OCI-LY7 (cell line): ENCODE data around the gene IL17RE. TPM values are rescaled to one million over a fixed set of nuclear protein-coding genes. Genes with fewer than 3 reads are reported as not detected.
A peak's percentile ranks its signal among the peaks of the same experiment; 100 is the strongest.

Source experiments
- BruUV-seq: library from RNA; stranded (reverse); fragments of 400-500 nt; replicated peaks from 2 replicates; lab custom pipeline; 2021; lab: Mats Ljungman, UMichigan
- CTCF ChIA-PET: fragments of 300-600 bp; sonication (Branson Sonifier 250); formaldehyde crosslinking; loops from one replicate; lab custom pipeline; 2022; ENCODE audit warnings: antibody characterized with exemption; ENCODE audit not compliant: unreplicated experiment; lab: Charles Lee
- POLR2A ChIA-PET: fragments of 300-600 bp; sonication (Branson Sonifier 250); formaldehyde crosslinking; loops from one replicate; lab custom pipeline; 2022; ENCODE audit warnings: antibody characterized with exemption; lab: Charles Lee
- DNase-seq: peaks from one replicate; pipeline ENCODE4 v3.0.0-alpha.2; 2015; ENCODE audit warnings: low spot score
- H2AFZ ChIP-seq: fragments of 200-600 bp; sonication (generic), shearing (Covaris generic); 2 replicates; pipeline ENCODE4 v1.6.1; 2014; ENCODE audit warnings: mild to moderate bottlenecking, antibody characterized with exemption, low read length, moderate library complexity
- H3K27ac ChIP-seq: fragments of 200-600 bp; sonication (generic); 2 replicates; pipeline ENCODE4 v1.5.1; 2014; ENCODE audit warnings: mixed run types, low read depth, mild to moderate bottlenecking, moderate library complexity, low read length, inconsistent platforms; ENCODE audit not compliant: poor library complexity, severe bottlenecking
- H3K36me3 ChIP-seq: fragments of 200-600 bp; sonication (generic); 2 replicates; pipeline ENCODE4 v1.6.1; 2014; ENCODE audit warnings: mild to moderate bottlenecking, antibody characterized with exemption, low read length, moderate library complexity, mixed read lengths; ENCODE audit not compliant: insufficient read depth
- H3K4me1 ChIP-seq: fragments of 200-600 bp; sonication (generic); 2 replicates; pipeline ENCODE4 v1.5.1; 2014; ENCODE audit warnings: mild to moderate bottlenecking, low read length; ENCODE audit not compliant: insufficient read depth, poor library complexity, severe bottlenecking
- H3K4me2 ChIP-seq: fragments of 200-600 bp; sonication (generic); 2 replicates; pipeline ENCODE4 v1.6.1; 2014; ENCODE audit warnings: mild to moderate bottlenecking, low read length
- H3K4me3 ChIP-seq: fragments of 200-600 bp; sonication (generic); 2 replicates; pipeline ENCODE4 v1.5.1; 2014; ENCODE audit warnings: mild to moderate bottlenecking, low read depth, low read length; ENCODE audit not compliant: poor library complexity, severe bottlenecking
- H3K79me2 ChIP-seq: fragments of 200-600 bp; sonication (generic); 2 replicates; pipeline ENCODE4 v1.6.1; 2016; ENCODE audit warnings: low read depth, mild to moderate bottlenecking, low read length, moderate library complexity, mixed read lengths; ENCODE audit not compliant: insufficient read depth
- H3K9me2 ChIP-seq: fragments of 200-600 bp; sonication (generic); 2 replicates; pipeline ENCODE4 v1.6.1; 2016; ENCODE audit warnings: mild to moderate bottlenecking, low read length, mixed read lengths; ENCODE audit not compliant: insufficient read depth
- H3K9me3 ChIP-seq: fragments of 200-600 bp; sonication (generic); 2 replicates; pipeline ENCODE4 v1.6.1; 2014; ENCODE audit warnings: mild to moderate bottlenecking, mixed run types, low read length, mixed read lengths
- H4K20me1 ChIP-seq: fragments of 200-600 bp; sonication (generic); 2 replicates; pipeline ENCODE4 v1.6.1; 2014; ENCODE audit warnings: mild to moderate bottlenecking, antibody characterized with exemption, low read length, moderate library complexity, mixed read lengths; ENCODE audit not compliant: insufficient read depth
- CTCF ChIP-seq: fragments of 200-600 bp; sonication (generic); conservative IDR thresholded peaks from 2 replicates; pipeline ENCODE4 v1.5.1; 2014; ENCODE audit warnings: mild to moderate bottlenecking, antibody characterized with exemption, low read length, moderate library complexity, mixed read lengths
- EZH2phosphoT487 ChIP-seq: fragments of 200-600 bp; sonication (generic); IDR thresholded peaks from 2 replicates; pipeline ENCODE4 v1.6.1; 2018; ENCODE audit warnings: low read depth, borderline replicate concordance, mild to moderate bottlenecking, mixed run types, antibody characterized with exemption, low read length, moderate library complexity, mixed read lengths
- intact Hi-C: fragments of 100-400 bp; cut with micrococcal nuclease; formaldehyde crosslinking; loops from one replicate; pipeline ENCODE4 v1.10.0; 2022; ENCODE audit not compliant: unreplicated experiment
- total RNA-seq, 2 experiments: library from RNA; depleted of rRNA in 1 of 2; stranded (reverse); fragments of >200 nt in 1 of 2; shearing (Covaris generic) in 1 of 2; gene quantifications; 2 replicates each; pipeline ENCODE4 v1.2.3, GENCODE V29; 2014 to 2022

IL17RE gene
- total RNA-seq, 2 experiments from 2014 or later: 0.06 to 1.1 TPM

GRCh38 chr3:9951962-9952805 is 49.5 kb downstream of the IL17RE start, which contains the start of gene PRRT3:
Gene PRRT3 (minus strand): TSS chr3:9952408. CDS start chr3:9950115, 2,293 bp downstream.
- no peak for TF ChIP-seq CTCF
- TF ChIP-seq EZH2phosphoT487: no peak
- Histone ChIP-seq H2AFZ (peak within 1 kb of the TSS; percentile 63), H4K20me1 (no peaks in the 10 kb centered on the region), H3K27ac (no peak within 1 kb of the TSS), H3K79me2 (no peaks in the 10 kb centered on the region), H3K4me2 (peak within 1 kb of the TSS; percentile 84), H3K9me2 (no peaks in the 10 kb centered on the region), H3K4me3 (peak within 1 kb of the TSS; percentile 81), H3K36me3 (no peaks in the 10 kb centered on the region), H3K4me1 (peaks cover 12% of the 10 kb centered on the region), H3K9me3 (no peaks in the 10 kb centered on the region)
- intact Hi-C loops: loop anchor here (1.0 kb wide), 1 partner anchor 19 kb away; the partner anchor contains the start of gene CRELD1
- POLR2A ChIA-PET: interaction anchor here (1.0 to 1.4 kb wide), 3 partner anchors 17 to 310 kb away, joined by 3 to 5 read pairs (median 4); partner anchors contain the start of gene CRELD1
- no TSS peak for BruUV-seq
- DNase-seq: peak; percentile 75
- CTCF ChIA-PET: interaction anchor here (0.6 to 0.9 kb wide), 2 partner anchors 20 to 22 kb away, joined by 3 to 4 read pairs; no protein-coding TSS in a partner anchor

GRCh38 chr3:9955067-9955502 is 52.4 kb downstream of the IL17RE start:
- no TSS peak for BruUV-seq
- TF ChIP-seq EZH2phosphoT487 (no peak), CTCF (no peak)
- peaks cover 12% of the 10 kb centered on the region for H3K4me1 ChIP-seq
- H3K79me2 ChIP-seq: no peaks in the 10 kb centered on the region
- no peaks in the 10 kb centered on the region for H3K36me3 ChIP-seq
- no peak overlapping the region for H2AFZ ChIP-seq
- no peaks in the 10 kb centered on the region for H3K9me2 ChIP-seq
- H3K4me2 ChIP-seq: no peak overlapping the region
- no peaks in the 10 kb centered on the region for H4K20me1 ChIP-seq
- intact Hi-C loops: no loop called here
- ChIA-PET CTCF (interaction anchor here (0.9 kb wide), 1 partner anchor 10 kb away, joined by 4 read pairs; no protein-coding TSS in a partner anchor), POLR2A (no interaction called here)
- no peaks in the 10 kb centered on the region for H3K9me3 ChIP-seq
- DNase-seq: no peak
- H3K27ac ChIP-seq: no peak overlapping the region
- no peak overlapping the region for H3K4me3 ChIP-seq
